NCI-H1930 (cell line): ENCODE data around the gene CACNA1H.

Experiments used
- DNase-seq, 2 experiments: peaks; one replicate each; lab custom pipeline; 2025; lab: John Stamatoyannopoulos, UW

Gene CACNA1H

GRCh38 chr16:1142911-1143310 is 10.0 kb upstream of the CACNA1H start:
- DNase-seq, result no peak

- DNase-seq, result no peak
Measured at GRCh38 chr16:1143761-1144450, 9.0 kb upstream of the CACNA1H start.

DNA sequence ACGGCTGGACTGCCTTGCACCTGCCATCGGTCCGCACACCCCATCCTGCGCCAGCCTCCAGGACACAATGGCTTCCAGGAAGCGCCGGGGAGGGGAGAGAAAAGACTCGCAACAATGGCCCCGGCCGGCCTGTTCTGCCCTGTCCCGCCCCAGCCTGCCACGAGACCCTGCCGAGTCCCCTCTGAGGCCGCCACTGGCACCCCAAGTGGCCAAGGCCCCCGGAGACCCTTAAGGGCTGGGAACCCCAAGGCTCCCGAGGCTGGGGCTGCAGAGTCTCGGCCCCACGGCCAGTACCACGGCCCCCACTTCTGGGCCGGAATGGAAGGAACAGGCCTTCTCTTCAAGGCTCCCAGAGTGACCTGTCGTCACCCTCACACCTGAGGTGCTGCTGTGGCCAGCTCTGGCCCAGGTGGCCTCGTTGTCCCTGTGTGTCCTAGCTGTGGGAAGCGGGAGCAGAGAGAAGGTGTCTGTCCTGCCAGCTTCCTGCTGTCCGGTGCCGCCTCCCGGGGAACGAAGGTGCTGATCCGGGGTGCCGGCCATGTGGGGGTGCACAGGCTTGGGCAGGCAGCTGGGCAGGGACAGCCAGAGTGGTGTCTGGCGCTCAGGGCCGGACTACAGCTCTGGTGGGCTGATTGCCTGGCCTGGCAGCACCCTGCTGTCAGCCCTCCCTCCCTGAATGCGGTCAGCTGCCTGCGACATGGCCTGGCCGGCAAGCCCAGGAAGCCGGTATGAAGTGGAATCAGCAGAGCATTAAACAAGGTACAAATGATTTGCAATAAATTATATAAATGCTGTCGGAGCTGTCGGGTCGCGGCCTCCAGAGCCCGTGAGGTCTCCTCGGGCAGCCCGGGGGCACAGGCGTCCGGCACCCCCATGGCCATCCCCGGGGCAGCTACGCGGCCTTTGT is 8.2 kb upstream of the CACNA1H start:
- no peak for DNase-seq

GRCh38 chr16:1145383-1146100 is 7.4 kb upstream of the CACNA1H start:
- no peak for DNase-seq

GRCh38 chr16:1146409-1146808 is 6.5 kb upstream of the CACNA1H start:
- no peak for DNase-seq

GRCh38 chr16:1147027-1147426 is 5.9 kb upstream of the CACNA1H start:
- DNase-seq, result no peak

GRCh38 chr16:1149101-1149636 is 3.7 kb upstream of the CACNA1H start:
- no peak for DNase-seq

GRCh38 chr16:1150511-1150982 is 2.4 kb upstream of the CACNA1H start:
- no peak for DNase-seq

GRCh38 chr16:1151424-1152122 is 1.3 kb upstream of the CACNA1H start:
- no peak for DNase-seq

DNA sequence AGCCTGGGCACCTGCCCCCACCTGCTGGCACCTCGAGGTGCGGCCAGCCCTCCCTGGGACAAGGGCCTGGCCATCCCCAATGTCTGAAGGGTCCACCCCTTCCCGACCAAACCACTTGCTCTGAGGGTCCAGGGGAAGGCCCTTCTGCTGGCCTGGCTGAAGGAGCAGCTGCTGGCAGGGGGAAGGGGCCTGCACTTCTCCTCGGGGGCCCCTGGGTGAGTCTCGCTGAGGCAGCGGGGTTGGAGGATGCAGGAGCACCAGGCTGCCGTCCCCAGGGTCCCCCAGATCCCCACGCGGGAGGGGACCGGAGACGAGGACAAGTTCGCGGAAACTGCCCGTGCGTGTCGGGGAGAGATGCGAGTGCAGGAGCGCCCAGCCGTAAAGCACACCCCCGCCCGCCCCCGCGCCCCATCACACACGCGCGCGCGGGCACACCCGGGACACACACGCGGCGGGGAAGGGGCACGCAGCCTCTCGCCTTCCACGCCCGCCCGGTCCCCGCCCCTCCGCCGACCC is 725 bp upstream of the CACNA1H start:
- no peak for DNase-seq

DNA sequence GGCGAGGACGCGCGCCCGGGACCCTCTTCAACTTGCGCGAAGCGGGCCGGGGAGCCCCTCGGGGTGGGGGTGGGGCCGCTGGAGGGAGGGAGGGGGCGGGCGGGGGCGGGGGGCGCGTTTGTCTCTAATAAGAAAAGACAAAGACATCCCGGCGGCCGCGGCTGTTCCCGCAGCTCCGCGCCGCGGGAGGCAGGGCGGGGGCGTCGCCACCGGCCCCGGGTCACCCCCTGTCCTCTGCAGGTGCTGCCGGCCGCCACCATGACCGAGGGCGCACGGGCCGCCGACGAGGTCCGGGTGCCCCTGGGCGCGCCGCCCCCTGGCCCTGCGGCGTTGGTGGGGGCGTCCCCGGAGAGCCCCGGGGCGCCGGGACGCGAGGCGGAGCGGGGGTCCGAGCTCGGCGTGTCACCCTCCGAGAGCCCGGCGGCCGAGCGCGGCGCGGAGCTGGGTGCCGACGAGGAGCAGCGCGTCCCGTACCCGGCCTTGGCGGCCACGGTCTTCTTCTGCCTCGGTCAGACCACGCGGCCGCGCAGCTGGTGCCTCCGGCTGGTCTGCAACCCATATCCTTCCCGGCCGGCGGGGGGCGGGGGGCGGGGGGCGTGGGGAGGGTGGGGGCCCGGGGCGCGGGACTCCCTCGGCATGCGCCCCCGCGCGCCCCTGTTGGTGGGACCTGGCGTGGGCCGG is 714 bp downstream of the CACNA1H start:
- no peak for DNase-seq

- no peak for DNase-seq
Measured at GRCh38 chr16:1154291-1154886, 1.5 kb downstream of the CACNA1H start.

DNA sequence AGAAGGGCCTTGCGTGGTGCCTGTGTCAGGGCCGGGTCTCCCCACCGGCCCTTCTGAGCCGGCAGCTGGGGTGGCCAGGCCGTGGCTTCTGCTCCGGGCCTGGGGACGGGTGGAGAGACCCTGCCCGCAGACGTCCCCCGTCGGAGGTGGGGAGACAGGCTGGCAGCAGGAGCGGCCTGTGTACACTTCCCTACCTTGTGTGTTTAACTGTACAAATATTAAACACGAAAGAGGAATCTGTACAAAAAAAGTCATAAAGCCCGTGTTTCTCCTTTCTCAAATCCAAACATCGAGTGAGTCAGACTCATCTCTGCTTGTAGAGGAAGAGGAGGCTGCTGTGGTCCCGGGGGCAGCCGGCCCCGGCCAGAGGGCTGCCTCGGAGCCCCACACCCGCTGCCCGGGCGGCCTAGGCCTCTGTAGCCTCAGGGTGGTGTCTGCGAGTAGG is 2.0 kb downstream of the CACNA1H start:
- no peak for DNase-seq

DNA sequence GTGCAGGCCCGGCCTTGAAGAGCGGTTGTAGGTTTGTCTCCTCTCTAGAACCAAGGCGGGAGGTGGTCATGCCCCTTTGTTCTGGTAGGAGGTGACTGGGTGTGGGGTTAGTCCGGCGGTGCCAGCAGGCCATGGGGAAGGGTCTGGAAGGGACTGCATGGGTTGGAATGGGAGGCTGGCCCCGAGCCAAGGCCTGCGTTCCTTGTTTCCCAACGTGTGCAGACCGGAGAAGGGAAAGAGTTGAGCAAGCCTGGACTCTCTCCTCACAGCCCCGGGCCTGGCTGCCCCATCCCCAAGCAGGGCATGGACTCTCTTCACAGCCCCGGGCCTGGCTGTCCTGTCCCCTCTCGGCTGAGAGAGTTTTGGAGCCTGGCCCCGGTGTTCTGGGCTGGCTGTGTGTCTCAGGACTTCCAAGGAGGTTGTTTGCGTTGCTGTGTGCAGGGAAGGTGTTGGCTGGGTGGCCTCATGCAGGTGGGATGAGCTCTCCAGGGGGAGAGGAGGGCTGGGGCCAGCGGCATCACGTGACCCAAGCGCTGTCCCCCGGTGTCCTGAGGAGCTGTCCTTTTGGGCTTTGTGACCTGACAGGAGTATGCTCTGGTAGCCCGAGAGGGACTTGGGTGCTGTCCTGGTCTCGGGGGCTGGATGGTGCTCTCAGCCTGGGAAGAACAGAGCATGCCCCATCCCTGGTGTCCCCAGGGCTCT is 2.6 kb downstream of the CACNA1H start:
- no peak for DNase-seq

DNA sequence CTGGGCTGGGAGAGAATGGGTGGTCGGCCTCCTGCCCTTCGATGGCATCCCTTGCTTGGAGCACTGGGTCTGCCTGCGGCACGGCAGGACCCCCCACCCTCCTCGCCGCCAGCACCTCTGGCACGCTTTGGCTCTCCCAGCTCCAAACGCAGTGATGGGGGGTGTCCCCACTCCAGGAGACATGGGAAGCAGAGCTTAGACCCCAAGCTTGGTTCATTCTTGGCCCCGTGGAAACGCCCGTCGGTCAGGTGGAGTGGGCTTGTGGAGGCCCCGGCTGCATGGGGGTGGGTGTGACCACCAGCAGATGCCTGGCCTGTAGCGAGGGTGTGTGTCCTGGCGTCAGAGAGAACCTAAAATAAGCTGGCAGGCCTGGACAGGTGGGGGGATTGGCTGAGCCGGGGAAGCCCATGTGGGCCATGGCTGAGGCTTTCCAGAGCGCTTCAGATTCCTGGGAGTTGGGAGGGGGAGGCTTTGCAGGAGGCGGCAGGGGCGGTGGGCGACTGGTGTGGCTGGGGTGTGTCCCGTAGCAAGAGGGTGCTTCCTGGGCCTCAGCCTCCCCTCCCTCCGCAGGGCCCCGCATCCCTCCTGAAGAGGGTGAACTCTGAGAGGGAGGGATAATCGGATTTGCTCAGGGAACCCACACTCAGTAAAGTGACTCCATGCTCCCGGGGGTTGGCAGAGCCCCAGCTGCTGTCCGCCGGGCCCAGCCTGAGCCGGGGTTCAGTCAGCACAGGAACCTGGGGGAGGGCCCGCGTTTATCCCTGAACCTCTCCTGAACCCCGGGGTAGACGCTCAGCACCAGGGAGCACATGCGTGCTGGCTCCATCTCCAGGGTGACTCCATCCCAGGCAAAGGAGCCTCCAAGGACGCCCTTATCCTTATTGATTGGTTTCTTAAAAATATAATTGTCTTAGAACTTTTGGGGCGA is 3.4 kb downstream of the CACNA1H start:
- no peak for DNase-seq

DNA sequence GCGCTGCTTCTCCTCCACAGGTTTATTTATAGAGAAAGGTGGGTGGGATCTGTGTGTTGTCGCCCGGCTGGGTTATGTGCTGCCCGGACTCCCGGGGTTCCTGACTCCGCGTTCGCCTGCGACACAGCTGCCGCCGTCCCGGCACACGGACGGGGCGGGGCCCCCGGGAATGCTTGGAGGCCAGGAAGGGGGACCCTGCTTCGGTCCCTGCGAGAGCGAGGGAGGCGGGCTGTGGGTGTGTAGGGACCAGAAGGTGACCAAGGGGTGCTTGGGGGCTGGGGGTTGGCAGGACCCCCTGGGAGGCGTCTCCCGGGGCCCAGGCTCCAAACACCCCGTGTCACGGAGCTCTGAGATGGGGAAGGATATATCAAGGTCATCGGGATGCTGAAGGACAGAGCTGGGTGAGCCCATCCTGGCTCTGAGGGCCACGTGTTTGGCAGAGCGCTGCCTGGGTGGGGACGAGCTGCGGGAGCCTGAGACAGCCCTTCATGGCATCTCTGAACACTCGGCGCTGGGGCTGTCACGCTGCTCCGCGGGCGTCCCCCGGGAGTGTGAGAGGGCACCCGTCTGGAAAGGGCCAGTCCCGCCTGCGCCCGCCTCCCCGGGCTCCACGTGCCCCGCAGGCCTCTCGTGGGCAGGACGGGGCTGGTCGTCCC is 4.2 kb downstream of the CACNA1H start:
- DNase-seq, result no peak

DNA sequence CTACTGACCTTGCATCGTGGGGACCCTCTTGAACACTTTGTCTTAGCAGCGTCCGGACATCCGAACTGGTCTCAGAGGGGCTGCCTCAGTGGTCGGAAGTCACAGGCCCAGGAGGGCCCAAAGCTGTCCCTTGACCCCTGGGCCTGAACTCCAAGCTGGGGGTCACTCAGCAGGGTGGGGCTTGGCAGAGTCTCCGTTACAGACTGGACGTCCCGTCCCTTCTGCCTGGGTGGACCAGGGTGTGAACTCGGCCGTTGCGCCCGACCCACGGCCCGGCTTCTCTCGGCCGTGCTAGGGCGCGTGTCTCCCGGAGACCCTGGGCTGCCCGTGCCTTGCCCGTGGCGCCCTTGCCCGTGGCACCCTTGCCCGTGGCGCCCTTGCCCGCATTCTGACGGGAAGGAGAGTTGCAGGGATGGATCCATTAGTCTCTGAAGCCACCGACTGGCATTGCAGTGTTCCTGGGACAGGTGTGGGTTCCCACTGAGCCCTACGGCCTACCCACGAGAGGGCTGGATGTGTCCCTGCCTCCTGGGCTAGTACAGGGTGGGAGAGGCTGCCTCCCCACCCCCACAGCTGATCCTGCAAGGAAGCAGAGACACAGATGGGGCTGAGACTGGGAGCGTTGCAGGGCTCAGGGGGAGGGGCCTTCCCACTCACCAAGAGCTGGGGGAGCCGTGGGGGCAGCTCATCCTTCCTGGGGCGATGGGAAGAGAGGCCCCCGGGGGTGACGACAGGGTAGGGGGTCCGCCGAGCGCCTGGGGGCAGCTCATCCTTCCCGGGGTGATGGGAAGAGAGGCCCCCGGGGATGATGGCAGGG is 4.9 kb downstream of the CACNA1H start:
- DNase-seq, result no peak
